ENCODE results near the gene TMEM132D. TPM values are rescaled to one million over a fixed set of nuclear protein-coding genes. Genes with fewer than 3 reads are reported as not detected.

Gene TMEM132D
- total RNA-seq, 1 donor from 2014 or later, result 16.5 TPM

- Mint-ChIP-seq H3K4me3 (ENCODE audit: unreplicated experiment) (no peak overlapping the region), H3K36me3 (ENCODE audit: unreplicated experiment) (peaks cover 11% of the 10 kb centered on the region), H3K4me1 (ENCODE audit: low read depth, unreplicated experiment) (no peaks in the 10 kb centered on the region), H3K27ac (ENCODE audit: unreplicated experiment) (no peak overlapping the region), H3K9me3 (ENCODE audit: unreplicated experiment) (peaks cover 13% of the 10 kb centered on the region), H3K27me3 (ENCODE audit: unreplicated experiment) (peaks cover 2% of the 10 kb centered on the region)
- TF ChIP-seq CTCF (IDR thresholded peaks at IDR 0.05; ENCODE audit: partially characterized antibody, unreplicated experiment), result no peak
- DNase-seq, result no peak
Measured at GRCh38 chr12:129101404-129101803, 802.4 kb downstream of the TMEM132D start.

- Mint-ChIP-seq H3K27me3 (ENCODE audit: unreplicated experiment) (peaks cover 2% of the 10 kb centered on the region), H3K36me3 (ENCODE audit: unreplicated experiment) (peaks cover 10% of the 10 kb centered on the region), H3K9me3 (ENCODE audit: unreplicated experiment) (peaks cover 12% of the 10 kb centered on the region), H3K4me3 (ENCODE audit: unreplicated experiment) (no peak overlapping the region), H3K4me1 (ENCODE audit: low read depth, unreplicated experiment) (no peaks in the 10 kb centered on the region), H3K27ac (ENCODE audit: unreplicated experiment) (no peak overlapping the region)
- no peak for TF ChIP-seq CTCF (IDR thresholded peaks at IDR 0.05; ENCODE audit: partially characterized antibody, unreplicated experiment)
- DNase-seq, result no peak
Measured at GRCh38 chr12:129097451-129097850, 806.4 kb downstream of the TMEM132D start.

GRCh38 chr12:129096968-129097367 is 806.9 kb downstream of the TMEM132D start:
- Mint-ChIP-seq H3K4me1 (ENCODE audit: low read depth, unreplicated experiment) (no peaks in the 10 kb centered on the region), H3K4me3 (ENCODE audit: unreplicated experiment) (no peak overlapping the region), H3K9me3 (ENCODE audit: unreplicated experiment) (peaks cover 10% of the 10 kb centered on the region), H3K27ac (ENCODE audit: unreplicated experiment) (no peak overlapping the region), H3K27me3 (ENCODE audit: unreplicated experiment) (peaks cover 2% of the 10 kb centered on the region), H3K36me3 (ENCODE audit: unreplicated experiment) (peaks cover 9% of the 10 kb centered on the region)
- no peak for TF ChIP-seq CTCF (IDR thresholded peaks at IDR 0.05; ENCODE audit: partially characterized antibody, unreplicated experiment)
- no peak for DNase-seq

- TF ChIP-seq CTCF (IDR thresholded peaks at IDR 0.05; ENCODE audit: partially characterized antibody, unreplicated experiment), result no peak
- Mint-ChIP-seq H3K9me3 (ENCODE audit: unreplicated experiment) (peaks cover 9% of the 10 kb centered on the region), H3K4me3 (ENCODE audit: unreplicated experiment) (no peak overlapping the region), H3K27me3 (ENCODE audit: unreplicated experiment) (no peaks in the 10 kb centered on the region), H3K36me3 (ENCODE audit: unreplicated experiment) (peaks cover 6% of the 10 kb centered on the region), H3K27ac (ENCODE audit: unreplicated experiment) (no peak overlapping the region), H3K4me1 (ENCODE audit: low read depth, unreplicated experiment) (no peaks in the 10 kb centered on the region)
- no peak for DNase-seq
Measured at GRCh38 chr12:129096184-129096583, 807.6 kb downstream of the TMEM132D start.

GRCh38 chr12:129089576-129089975 is 814.2 kb downstream of the TMEM132D start:
- Mint-ChIP-seq H3K4me1 (ENCODE audit: low read depth, unreplicated experiment) (no peaks in the 10 kb centered on the region), H3K36me3 (ENCODE audit: unreplicated experiment) (no peaks in the 10 kb centered on the region), H3K4me3 (ENCODE audit: unreplicated experiment) (no peak overlapping the region), H3K27ac (ENCODE audit: unreplicated experiment) (no peak overlapping the region), H3K9me3 (ENCODE audit: unreplicated experiment) (peaks cover 13% of the 10 kb centered on the region), H3K27me3 (ENCODE audit: unreplicated experiment) (no peaks in the 10 kb centered on the region)
- TF ChIP-seq CTCF (IDR thresholded peaks at IDR 0.05; ENCODE audit: partially characterized antibody, unreplicated experiment), result no peak
- DNase-seq, result no peak
